HEK293 (cell line): ENCODE results near the gene ANGPTL2.

Experiments
- CTCF ChIA-PET: fragments of 350-600 bp; formaldehyde crosslinking; extraction: SDS; loops from one replicate; lab custom pipeline; 2021; ENCODE audit warnings: antibody characterized with exemption; lab: Yijun Ruan, JAX
- POLR2A ChIA-PET: fragments of 300-600 bp; formaldehyde crosslinking; extraction: SDS; loops from one replicate; lab custom pipeline; 2020; ENCODE audit warnings: antibody characterized with exemption, inconsistent platforms; lab: Yijun Ruan, JAX
- H3K27ac ChIP-seq: fragments of 200-500 bp; sonication (Bioruptor generic); 2 replicates; pipeline ENCODE4 v1.5.1; 2014; ENCODE audit warnings: low read depth, low read length, control low read depth, inconsistent platforms; ENCODE audit errors: extremely low read depth
- H3K36me3 ChIP-seq, 2 experiments: fragments of 200-500 bp in 1 of 2; sonication (Bioruptor generic) in 1 of 2; 1 replicate in 1 of 2; 2 replicates in 1 of 2; pipeline ENCODE4 v1.5.1; 2014 to 2017; ENCODE audit warnings: inconsistent platforms in 2 of 2, low read length in 2 of 2; ENCODE audit not compliant: control insufficient read depth in 2 of 2, insufficient read depth in 1 of 2
- H3K4me1 ChIP-seq: fragments of 200-500 bp; sonication (Bioruptor generic); 2 replicates; pipeline ENCODE4 v1.5.1; 2014; ENCODE audit warnings: mild to moderate bottlenecking, low read length, inconsistent platforms; ENCODE audit not compliant: control insufficient read depth, insufficient read depth
- H3K4me3 ChIP-seq: 2 replicates; pipeline ENCODE4 v1.5.1; 2011; ENCODE audit warnings: low read depth, mild to moderate bottlenecking, control low read depth, low read length, moderate library complexity
- H3K9me3 ChIP-seq: fragments of 200-500 bp; sonication (Bioruptor generic); 2 replicates; pipeline ENCODE4 v1.5.1; 2014; ENCODE audit warnings: low read depth, low read length, inconsistent platforms; ENCODE audit not compliant: control insufficient read depth, insufficient read depth
- BCL11B ChIP-seq: fragments of 450-650 bp; formaldehyde crosslinking; IDR thresholded peaks from 2 replicates; pipeline ENCODE4 v1.5.1; 2016; ENCODE audit warnings: low read depth, missing biosample characterization, missing genetic modification characterization
- EGR2 ChIP-seq: fragments of 450-650 bp; formaldehyde crosslinking; IDR thresholded peaks from 2 replicates; pipeline ENCODE4 v1.5.1; 2016; ENCODE audit warnings: low read depth, missing biosample characterization, missing genetic modification characterization
- GLI2 ChIP-seq: fragments of 450-650 bp; formaldehyde crosslinking; IDR thresholded peaks from 2 replicates; pipeline ENCODE4; 2017; ENCODE audit warnings: missing biosample characterization, missing genetic modification characterization, low read depth, borderline replicate concordance
- GLIS2 ChIP-seq: fragments of 450-650 bp; formaldehyde crosslinking; IDR thresholded peaks from 2 replicates; pipeline ENCODE4 v1.5.1; 2016; ENCODE audit warnings: missing biosample characterization, missing genetic modification characterization
- SCRT2 ChIP-seq: fragments of 450-650 bp; formaldehyde crosslinking; IDR thresholded peaks from 2 replicates; pipeline ENCODE4 v1.5.1; 2016; ENCODE audit warnings: missing biosample characterization, missing genetic modification characterization
- ZFHX2 ChIP-seq: fragments of 450-650 bp; formaldehyde crosslinking; conservative IDR thresholded peaks from 2 replicates; pipeline ENCODE4 v1.5.1; 2016; ENCODE audit warnings: missing biosample characterization, missing genetic modification characterization
- ZFP41 ChIP-seq: fragments of 450-650 bp; formaldehyde crosslinking; IDR thresholded peaks from 2 replicates; pipeline ENCODE4 v1.5.1; 2016; ENCODE audit warnings: missing biosample characterization, missing genetic modification characterization, borderline replicate concordance
- ZNF140 ChIP-seq: fragments of 450-650 bp; formaldehyde crosslinking; IDR thresholded peaks from 2 replicates; pipeline ENCODE4 v1.5.1; 2016; ENCODE audit warnings: missing biosample characterization, missing genetic modification characterization
- ZNF146 ChIP-seq: fragments of 450-650 bp; formaldehyde crosslinking; IDR thresholded peaks from 2 replicates; pipeline ENCODE4 v1.5.1; 2016; ENCODE audit warnings: missing biosample characterization, missing genetic modification characterization
- ZNF211 ChIP-seq: fragments of 450-650 bp; formaldehyde crosslinking; IDR thresholded peaks from 2 replicates; pipeline ENCODE4 v1.5.1; 2016; ENCODE audit warnings: low read depth, missing biosample characterization, missing genetic modification characterization
- ZNF266 ChIP-seq: fragments of 450-650 bp; formaldehyde crosslinking; IDR thresholded peaks from 2 replicates; pipeline ENCODE4 v1.5.1; 2016; ENCODE audit warnings: missing biosample characterization, missing genetic modification characterization, low read depth
- ZNF433 ChIP-seq: fragments of 450-650 bp; formaldehyde crosslinking; IDR thresholded peaks from 2 replicates; pipeline ENCODE4 v1.5.1; 2016; ENCODE audit warnings: missing biosample characterization, missing genetic modification characterization, low read depth
- ZNF473 ChIP-seq: fragments of 450-650 bp; formaldehyde crosslinking; IDR thresholded peaks from 2 replicates; pipeline ENCODE4 v1.5.1; 2017; ENCODE audit warnings: missing biosample characterization, missing genetic modification characterization
- ZNF580 ChIP-seq: fragments of 450-650 bp; formaldehyde crosslinking; IDR thresholded peaks from 2 replicates; pipeline ENCODE4 v1.5.1; 2016; ENCODE audit warnings: missing biosample characterization, missing genetic modification characterization
- ZNF621 ChIP-seq: fragments of 450-650 bp; formaldehyde crosslinking; IDR thresholded peaks from 2 replicates; pipeline ENCODE4 v1.5.1; 2017; ENCODE audit warnings: missing biosample characterization, missing genetic modification characterization
- ZNF76 ChIP-seq: fragments of 450-650 bp; formaldehyde crosslinking; IDR thresholded peaks from 2 replicates; pipeline ENCODE4; 2016; ENCODE audit warnings: low read depth, missing biosample characterization, missing genetic modification characterization, borderline replicate concordance
- ZNF777 ChIP-seq: fragments of 450-650 bp; formaldehyde crosslinking; IDR thresholded peaks from 2 replicates; pipeline ENCODE4 v1.5.1; 2017; ENCODE audit warnings: missing biosample characterization, missing genetic modification characterization, borderline replicate concordance
- TF ChIP-seq, protein P1 (sequence below): fragments of 450-650 bp; formaldehyde crosslinking; IDR thresholded peaks from 2 replicates; pipeline ENCODE4 v1.5.1; 2016; ENCODE audit warnings: missing biosample characterization, missing genetic modification characterization, low read depth
- TF ChIP-seq, protein P2 (sequence below): fragments of 450-650 bp; formaldehyde crosslinking; IDR thresholded peaks from 2 replicates; pipeline ENCODE4 v1.5.1; 2016; ENCODE audit warnings: missing biosample characterization, missing genetic modification characterization
- TF ChIP-seq, protein P3 (sequence below): fragments of 450-650 bp; IDR thresholded peaks from 2 replicates; pipeline ENCODE4 v1.5.1; 2018; ENCODE audit warnings: missing biosample characterization, mild to moderate bottlenecking, missing genetic modification characterization

Gene ANGPTL2

GRCh38 chr9:127130661-127131538, 8.5 kb upstream of the ANGPTL2 start:
- Histone ChIP-seq H3K9me3 (no peaks in the 10 kb centered on the region), H3K4me3 (no peak overlapping the region), H3K36me3 (no peaks in the 10 kb centered on the region), H3K27ac (no peak overlapping the region), H3K4me1 (no peaks in the 10 kb centered on the region)
- CTCF ChIA-PET = no interaction called here
- POLR2A ChIA-PET = no interaction called here
- no peak for TF ChIP-seq BCL11B
- TF ChIP-seq, protein P1, sequence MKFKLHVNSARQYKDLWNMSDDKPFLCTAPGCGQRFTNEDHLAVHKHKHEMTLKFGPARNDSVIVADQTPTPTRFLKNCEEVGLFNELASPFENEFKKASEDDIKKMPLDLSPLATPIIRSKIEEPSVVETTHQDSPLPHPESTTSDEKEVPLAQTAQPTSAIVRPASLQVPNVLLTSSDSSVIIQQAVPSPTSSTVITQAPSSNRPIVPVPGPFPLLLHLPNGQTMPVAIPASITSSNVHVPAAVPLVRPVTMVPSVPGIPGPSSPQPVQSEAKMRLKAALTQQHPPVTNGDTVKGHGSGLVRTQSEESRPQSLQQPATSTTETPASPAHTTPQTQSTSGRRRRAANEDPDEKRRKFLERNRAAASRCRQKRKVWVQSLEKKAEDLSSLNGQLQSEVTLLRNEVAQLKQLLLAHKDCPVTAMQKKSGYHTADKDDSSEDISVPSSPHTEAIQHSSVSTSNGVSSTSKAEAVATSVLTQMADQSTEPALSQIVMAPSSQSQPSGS (tag by site-specific recombination) = peak; percentile 70
- no peak for TF ChIP-seq ZNF621 (tag by site-specific recombination)
- TF ChIP-seq ZFHX2 (tag by site-specific recombination) = 0 out of 2 replicates have a peak, but pooled peaks have one; percentile 40
- TF ChIP-seq GLIS2 (tag by site-specific recombination) = no peak
- no peak for TF ChIP-seq ZNF266 (tag by site-specific recombination)
- TF ChIP-seq GLI2 (tag by site-specific recombination) = no peak
- peak; percentile 29; the same call in 1 of the 2 replicates for TF ChIP-seq EGR2 (tag by site-specific recombination)
- no peak for TF ChIP-seq ZNF433 (tag by site-specific recombination)

GRCh38 chr9:127130235-127130634, 7.8 kb upstream of the ANGPTL2 start:
- no peak overlapping the region for H3K4me3 ChIP-seq
- H3K4me1 ChIP-seq = no peaks in the 10 kb centered on the region
- TF ChIP-seq, protein P2, sequence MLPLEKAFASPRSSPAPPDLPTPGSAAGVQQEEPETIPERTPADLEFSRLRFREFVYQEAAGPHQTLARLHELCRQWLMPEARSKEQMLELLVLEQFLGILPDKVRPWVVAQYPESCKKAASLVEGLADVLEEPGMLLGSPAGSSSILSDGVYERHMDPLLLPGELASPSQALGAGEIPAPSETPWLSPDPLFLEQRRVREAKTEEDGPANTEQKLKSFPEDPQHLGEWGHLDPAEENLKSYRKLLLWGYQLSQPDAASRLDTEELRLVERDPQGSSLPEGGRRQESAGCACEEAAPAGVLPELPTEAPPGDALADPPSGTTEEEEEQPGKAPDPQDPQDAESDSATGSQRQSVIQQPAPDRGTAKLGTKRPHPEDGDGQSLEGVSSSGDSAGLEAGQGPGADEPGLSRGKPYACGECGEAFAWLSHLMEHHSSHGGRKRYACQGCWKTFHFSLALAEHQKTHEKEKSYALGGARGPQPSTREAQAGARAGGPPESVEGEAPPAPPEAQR (tag by site-specific recombination) = no peak
- TF ChIP-seq ZNF140 (tag by site-specific recombination) (no peak), ZNF146 (tag by site-specific recombination) (no peak), ZNF473 (tag by site-specific recombination) (no peak), ZNF777 (tag by site-specific recombination) (no peak), ZNF580 (no peak), SCRT2 (tag by site-specific recombination) (no peak), ZFP41 (no peak), ZNF211 (tag by site-specific recombination) (no peak), ZNF76 (tag by site-specific recombination) (no peak)
- TF ChIP-seq, protein P3, sequence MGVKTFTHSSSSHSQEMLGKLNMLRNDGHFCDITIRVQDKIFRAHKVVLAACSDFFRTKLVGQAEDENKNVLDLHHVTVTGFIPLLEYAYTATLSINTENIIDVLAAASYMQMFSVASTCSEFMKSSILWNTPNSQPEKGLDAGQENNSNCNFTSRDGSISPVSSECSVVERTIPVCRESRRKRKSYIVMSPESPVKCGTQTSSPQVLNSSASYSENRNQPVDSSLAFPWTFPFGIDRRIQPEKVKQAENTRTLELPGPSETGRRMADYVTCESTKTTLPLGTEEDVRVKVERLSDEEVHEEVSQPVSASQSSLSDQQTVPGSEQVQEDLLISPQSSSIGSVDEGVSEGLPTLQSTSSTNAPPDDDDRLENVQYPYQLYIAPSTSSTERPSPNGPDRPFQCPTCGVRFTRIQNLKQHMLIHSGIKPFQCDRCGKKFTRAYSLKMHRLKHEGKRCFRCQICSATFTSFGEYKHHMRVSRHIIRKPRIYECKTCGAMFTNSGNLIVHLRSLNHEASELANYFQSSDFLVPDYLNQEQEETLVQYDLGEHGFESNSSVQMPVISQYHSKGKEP = no peak
- TF ChIP-seq, all 188 proteins: peak for 0
- no peaks in the 10 kb centered on the region for H3K36me3 ChIP-seq
- no peak overlapping the region for H3K27ac ChIP-seq
- POLR2A ChIA-PET = no interaction called here
- CTCF ChIA-PET = no interaction called here
- H3K9me3 ChIP-seq = no peaks in the 10 kb centered on the region
